Activated CD8-positive, alpha-beta memory T cell treated with anti-CD3 and anti-CD28 coated beads, Interleukin-2, amount 50 U/mL, for 1 hour (primary cell): ENCODE data around the gene TEX50.
"Not testable (repeated sequence)": the region's sequence is repeated elsewhere in the genome, so short reads cannot be mapped to it uniquely, and the experiment has no call there.

Experiments
- DNase-seq: peaks from one replicate; pipeline ENCODE4 v3.0.0-alpha.2; 2020; ENCODE audit errors: extremely low read depth

Gene TEX50

DNA sequence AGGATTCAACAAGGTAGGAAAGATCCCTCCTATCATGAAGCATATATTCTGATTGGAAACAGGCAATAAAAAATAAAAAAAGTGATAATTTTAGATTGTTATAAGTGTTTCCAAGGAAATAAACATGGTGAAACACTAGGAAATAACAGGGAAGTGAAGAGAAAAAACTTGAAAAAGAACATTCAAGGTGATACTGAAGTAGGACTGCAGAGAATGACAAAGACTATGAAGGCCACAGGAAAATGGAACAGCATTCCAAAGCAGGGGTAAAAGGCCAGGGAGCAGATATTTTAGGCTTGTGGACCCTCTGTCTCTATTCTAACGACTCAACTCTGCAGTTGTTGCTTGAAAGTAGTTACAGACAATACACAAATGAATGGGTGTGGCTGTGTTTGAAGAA, 26.6 kb downstream of the TEX50 start:
- no peak for DNase-seq

DNA sequence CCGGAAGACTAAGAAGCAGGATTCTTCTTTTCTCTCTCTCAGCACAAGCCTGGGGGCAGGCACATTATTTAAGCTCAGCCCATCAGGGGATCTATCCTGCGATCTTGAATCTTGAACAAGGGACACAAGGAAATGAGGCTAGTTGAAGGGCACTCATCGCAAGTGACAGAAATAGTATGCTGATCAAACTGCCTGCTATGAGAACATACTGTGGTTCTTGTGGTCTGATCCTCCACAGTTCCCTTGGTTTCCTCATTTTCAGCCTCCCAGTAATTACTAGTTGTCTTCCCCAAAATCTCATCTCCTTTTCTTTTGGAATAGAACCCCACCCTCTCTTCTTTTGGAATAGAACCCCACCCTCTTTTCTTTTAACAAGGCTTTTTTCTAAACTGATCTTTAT, 28.0 kb downstream of the TEX50 start:
- no peak for DNase-seq

DNA sequence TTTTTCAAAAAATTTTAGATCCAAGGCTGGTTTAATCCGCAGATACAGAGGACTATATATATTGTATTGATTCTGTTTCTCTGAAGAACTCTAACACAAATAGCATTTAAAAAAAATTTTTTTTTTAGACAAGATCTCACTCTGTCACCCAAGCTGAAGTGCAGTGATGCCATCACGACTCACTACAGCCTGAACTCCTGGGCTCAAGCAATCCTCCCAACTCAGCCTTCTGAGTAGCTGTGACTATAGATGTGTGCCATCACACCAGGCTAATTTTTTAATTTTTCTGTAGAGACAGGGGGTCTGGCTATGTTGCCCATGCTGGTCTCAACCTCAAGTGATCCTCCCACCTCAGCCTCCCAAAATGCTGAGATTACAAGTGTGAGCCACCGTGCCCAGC, 31.5 kb downstream of the TEX50 start:
- DNase-seq, result no peak

DNA sequence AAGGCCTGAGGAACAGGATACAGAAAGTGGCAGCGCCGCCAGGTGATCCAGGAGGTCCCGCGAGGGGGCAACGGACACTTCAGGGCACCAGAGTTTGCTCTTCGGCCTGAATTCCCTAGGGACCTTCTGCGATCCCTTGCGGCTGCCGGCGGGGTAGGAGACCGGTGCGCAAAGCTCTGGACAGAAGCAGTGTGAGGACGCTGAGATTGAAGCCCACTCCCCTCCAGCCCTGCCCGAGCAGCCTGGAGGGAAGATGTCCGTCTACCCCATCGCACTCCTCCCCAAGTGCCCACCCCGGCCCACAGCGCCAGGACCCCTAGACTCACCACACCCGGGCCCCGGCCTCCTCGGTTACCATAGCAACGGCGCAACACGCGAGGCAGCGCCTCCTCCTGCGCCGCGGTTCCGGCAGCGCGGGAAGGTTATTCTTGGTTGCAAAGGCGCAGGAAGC, 34.4 kb downstream of the TEX50 start, which contains the start of gene ANKRD45:
Gene ANKRD45, minus strand, starts transcription at position 361 of the 451 bp plus-strand sequence. CDS start 10,433 bp downstream, outside the sequence.
- no peak for DNase-seq

DNA sequence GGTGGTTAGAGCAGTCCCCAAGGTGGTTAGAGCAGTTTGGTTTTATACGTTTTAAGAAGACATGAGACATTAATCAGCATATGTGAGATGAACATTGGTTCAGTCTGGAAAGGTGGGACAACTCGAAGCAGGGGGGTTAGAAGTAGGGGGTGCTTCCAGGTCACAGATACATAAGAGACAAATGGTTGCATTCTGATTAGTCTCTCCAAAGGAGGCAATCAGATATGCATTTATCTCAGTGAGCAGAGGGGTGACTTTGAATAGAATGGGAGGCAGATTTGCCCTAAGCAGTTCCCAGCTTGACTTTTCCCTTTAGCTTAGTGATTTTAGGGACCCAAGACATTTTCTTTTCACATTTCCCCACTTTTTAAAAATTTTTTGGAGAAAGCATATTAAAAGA, 39.4 kb downstream of the TEX50 start:
- not testable (repeated sequence) for DNase-seq

DNA sequence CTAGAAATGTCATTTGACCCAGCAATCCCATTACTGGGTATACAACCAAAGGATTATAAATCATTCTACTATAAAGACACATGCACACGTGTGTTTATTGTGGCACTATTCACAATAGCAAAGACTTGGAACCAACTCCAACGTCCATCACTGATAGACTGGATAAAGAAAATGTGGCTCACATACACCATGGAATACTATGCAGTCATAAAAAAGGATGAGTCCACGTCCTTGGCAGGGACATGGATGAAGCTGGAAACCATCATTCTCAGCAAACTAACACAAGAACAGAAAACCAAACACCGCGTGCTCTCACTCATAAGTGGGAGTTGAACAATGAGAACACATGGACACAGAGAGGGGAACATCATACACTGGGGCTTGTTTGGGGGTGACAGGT, 45.0 kb downstream of the TEX50 start:
- not testable (repeated sequence) for DNase-seq

DNA sequence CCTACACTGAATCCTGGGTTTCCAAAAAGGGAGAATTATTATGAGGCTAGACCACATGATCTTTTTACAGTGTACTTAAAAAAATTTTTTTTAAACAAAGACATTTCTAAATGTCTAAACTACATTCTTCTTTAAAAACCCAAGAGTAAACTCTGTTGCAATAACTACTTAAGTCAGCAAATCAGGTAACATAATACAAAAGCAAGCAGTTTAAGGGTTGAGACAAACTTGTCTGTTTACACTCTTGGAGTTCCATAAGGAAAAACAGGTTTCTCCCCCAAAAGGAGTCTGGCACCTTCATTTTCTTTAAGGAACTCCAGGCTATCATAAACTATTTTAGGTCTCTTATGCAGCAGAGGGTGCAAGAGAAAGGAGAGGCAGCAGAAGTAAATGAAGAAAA, 47.0 kb downstream of the TEX50 start:
- DNase-seq, result no peak

DNA sequence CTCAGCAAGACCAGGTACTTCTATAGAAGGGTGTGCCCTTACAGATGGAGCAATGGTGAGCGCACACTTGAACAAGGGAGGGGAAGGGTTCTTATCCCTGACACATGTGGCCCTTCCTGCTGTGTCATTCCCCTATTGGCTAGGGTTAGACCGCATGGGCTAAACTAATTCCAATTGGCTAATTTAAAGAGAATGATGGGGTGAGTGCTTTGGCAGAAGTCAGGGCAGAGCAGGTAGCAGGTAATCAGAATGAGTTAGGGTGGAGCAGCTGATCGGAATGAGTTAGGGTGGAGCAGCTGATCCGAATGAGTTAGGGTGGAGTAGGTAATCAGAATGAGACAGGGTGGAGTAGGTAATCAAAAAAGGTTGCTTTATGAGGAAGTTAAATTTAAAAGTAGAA, 48.7 kb downstream of the TEX50 start:
- not testable (repeated sequence) for DNase-seq

DNA sequence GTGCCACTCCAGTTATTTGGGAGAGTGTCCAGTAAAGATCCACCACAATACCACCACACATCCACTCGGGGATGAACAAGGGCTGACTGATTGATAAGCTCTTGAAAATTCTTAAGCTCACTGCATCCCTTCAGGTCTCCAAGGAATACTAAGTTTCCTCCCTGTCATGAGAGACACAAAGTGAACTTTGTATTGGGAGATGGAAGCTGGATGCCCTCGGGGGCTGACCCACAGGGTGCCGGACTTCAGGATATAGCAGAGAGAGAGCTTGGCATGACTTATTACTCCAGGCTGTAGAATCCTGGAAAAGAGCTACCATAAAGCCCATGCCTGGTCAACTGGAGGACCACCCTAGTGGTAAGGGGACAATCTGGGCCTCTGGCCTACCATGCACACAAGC, 50.0 kb downstream of the TEX50 start:
- not testable (repeated sequence) for DNase-seq
